HL-60 (cell line): ENCODE data around the gene DPF3.

ENCODE experiments used
- DNase-seq, 2 experiments: peaks; one replicate each; pipeline ENCODE4 v3.0.0-alpha.2; 2010 to 2020; ENCODE audit warnings: low read depth in 1 of 2, low spot score in 1 of 2
- H3K27ac ChIP-seq: fragments of 250-450 bp; sonication (Bioruptor Pico); replicated peaks from 2 replicates; pipeline ENCODE4 v1.5.1; 2020; ENCODE audit warnings: mild to moderate bottlenecking, moderate library complexity
- H3K27me3 ChIP-seq: fragments of 250-450 bp; sonication (Bioruptor Pico); 2 replicates; pipeline ENCODE4 v1.5.1; 2021; ENCODE audit warnings: mild to moderate bottlenecking, moderate library complexity; ENCODE audit not compliant: insufficient read depth, poor library complexity, severe bottlenecking
- H3K4me3 ChIP-seq: replicated peaks from 2 replicates; pipeline ENCODE4 v1.5.1; 2011; ENCODE audit warnings: mild to moderate bottlenecking, control low read depth, low read length; ENCODE audit not compliant: insufficient read depth
- GABPA ChIP-seq: IDR thresholded peaks from 2 replicates; pipeline ENCODE4 v1.6.1; 2012; ENCODE audit warnings: low read depth
- POLR2AphosphoS5 ChIP-seq: IDR thresholded peaks from 2 replicates; pipeline ENCODE4 v1.6.1; 2012; ENCODE audit warnings: low read depth
- SPI1 ChIP-seq: IDR thresholded peaks from 2 replicates; pipeline ENCODE4 v1.6.1; 2012; ENCODE audit warnings: low read depth, mild to moderate bottlenecking, borderline replicate concordance
- TF ChIP-seq, protein P1 (sequence below): IDR thresholded peaks from 2 replicates; pipeline ENCODE4 v1.6.1; 2012; ENCODE audit warnings: low read depth; ENCODE audit not compliant: insufficient replicate concordance
- TF ChIP-seq, protein P2 (sequence below): IDR thresholded peaks from one replicate; pipeline ENCODE4 v1.5.1; 2011; ENCODE audit warnings: low read length, control low read depth, inconsistent platforms; ENCODE audit not compliant: insufficient read depth

DPF3 gene

DNA sequence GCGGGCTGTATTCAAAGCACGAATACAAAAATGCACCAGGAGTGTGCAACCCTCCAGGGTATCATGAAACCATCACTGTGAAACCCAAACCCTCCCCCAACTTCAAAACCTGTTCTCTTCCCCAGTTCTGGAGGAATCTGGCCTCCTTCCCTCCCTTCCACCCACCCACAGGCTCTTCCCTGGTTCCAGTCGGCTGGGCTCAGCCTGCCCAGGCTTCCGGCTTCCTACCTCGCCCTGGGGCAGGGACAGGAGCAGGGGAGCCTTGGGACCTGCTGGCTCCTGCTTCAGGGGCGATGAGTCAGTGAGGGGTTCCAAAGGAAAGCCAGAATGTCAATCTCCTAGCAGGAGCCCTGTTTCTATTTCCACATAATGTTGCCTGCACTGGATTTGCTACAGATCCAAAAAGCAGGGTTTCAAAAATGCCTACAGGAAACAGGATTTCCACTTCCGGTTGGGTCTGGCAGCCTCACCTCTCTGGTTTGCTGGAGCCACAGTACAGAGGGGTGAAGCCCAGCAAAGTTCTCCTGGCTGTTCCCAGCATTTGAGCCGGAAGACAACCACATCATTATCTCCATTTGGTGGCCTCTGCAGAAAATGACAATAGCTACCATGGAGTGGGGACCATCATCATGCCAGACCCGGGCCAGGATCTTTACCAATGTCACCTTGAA is 278.3 kb downstream of the DPF3 start:
- Histone ChIP-seq H3K27me3 (no peaks in the 10 kb centered on the region), H3K27ac (no peak overlapping the region), H3K4me3 (no peak overlapping the region)
- no peak for TF ChIP-seq GABPA
- no peak for DNase-seq

DNA sequence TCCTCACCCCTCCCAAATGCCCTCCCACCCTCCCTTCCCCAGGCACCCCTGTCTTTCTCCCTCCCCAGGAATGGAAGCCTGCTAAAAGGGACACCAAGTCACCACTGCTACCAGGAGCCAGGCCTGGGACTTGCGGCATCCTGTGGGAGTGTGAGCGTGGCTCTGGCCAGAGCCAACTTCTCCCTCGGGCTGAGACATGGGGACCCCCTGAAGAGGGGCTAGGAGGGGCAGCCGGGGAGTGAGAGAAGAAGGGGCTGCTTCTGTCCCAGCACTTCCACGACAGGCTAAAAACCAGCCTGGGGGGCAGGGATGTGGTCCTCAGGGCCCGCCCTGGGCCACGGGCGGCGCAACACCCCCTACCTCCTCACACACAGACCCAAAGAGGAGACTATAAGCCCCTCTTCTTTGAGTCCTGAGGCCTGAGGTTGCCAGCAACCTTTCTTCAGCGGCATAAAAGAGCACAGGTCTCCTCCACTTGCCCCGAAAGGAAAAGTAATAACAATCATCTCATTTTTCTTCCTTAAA is 278.9 kb downstream of the DPF3 start:
- no peaks in the 10 kb centered on the region for H3K27me3 ChIP-seq
- TF ChIP-seq, protein P1, sequence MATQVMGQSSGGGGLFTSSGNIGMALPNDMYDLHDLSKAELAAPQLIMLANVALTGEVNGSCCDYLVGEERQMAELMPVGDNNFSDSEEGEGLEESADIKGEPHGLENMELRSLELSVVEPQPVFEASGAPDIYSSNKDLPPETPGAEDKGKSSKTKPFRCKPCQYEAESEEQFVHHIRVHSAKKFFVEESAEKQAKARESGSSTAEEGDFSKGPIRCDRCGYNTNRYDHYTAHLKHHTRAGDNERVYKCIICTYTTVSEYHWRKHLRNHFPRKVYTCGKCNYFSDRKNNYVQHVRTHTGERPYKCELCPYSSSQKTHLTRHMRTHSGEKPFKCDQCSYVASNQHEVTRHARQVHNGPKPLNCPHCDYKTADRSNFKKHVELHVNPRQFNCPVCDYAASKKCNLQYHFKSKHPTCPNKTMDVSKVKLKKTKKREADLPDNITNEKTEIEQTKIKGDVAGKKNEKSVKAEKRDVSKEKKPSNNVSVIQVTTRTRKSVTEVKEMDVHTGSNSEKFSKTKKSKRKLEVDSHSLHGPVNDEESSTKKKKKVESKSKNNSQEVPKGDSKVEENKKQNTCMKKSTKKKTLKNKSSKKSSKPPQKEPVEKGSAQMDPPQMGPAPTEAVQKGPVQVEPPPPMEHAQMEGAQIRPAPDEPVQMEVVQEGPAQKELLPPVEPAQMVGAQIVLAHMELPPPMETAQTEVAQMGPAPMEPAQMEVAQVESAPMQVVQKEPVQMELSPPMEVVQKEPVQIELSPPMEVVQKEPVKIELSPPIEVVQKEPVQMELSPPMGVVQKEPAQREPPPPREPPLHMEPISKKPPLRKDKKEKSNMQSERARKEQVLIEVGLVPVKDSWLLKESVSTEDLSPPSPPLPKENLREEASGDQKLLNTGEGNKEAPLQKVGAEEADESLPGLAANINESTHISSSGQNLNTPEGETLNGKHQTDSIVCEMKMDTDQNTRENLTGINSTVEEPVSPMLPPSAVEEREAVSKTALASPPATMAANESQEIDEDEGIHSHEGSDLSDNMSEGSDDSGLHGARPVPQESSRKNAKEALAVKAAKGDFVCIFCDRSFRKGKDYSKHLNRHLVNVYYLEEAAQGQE = no peak
- TF ChIP-seq POLR2AphosphoS5 (no peak), SPI1 (no peak), GABPA (no peak)
- TF ChIP-seq, protein P2, sequence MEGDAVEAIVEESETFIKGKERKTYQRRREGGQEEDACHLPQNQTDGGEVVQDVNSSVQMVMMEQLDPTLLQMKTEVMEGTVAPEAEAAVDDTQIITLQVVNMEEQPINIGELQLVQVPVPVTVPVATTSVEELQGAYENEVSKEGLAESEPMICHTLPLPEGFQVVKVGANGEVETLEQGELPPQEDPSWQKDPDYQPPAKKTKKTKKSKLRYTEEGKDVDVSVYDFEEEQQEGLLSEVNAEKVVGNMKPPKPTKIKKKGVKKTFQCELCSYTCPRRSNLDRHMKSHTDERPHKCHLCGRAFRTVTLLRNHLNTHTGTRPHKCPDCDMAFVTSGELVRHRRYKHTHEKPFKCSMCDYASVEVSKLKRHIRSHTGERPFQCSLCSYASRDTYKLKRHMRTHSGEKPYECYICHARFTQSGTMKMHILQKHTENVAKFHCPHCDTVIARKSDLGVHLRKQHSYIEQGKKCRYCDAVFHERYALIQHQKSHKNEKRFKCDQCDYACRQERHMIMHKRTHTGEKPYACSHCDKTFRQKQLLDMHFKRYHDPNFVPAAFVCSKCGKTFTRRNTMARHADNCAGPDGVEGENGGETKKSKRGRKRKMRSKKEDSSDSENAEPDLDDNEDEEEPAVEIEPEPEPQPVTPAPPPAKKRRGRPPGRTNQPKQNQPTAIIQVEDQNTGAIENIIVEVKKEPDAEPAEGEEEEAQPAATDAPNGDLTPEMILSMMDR = no peak
- no peak overlapping the region for H3K27ac ChIP-seq
- no peak overlapping the region for H3K4me3 ChIP-seq
- DNase-seq = no peak

DNA sequence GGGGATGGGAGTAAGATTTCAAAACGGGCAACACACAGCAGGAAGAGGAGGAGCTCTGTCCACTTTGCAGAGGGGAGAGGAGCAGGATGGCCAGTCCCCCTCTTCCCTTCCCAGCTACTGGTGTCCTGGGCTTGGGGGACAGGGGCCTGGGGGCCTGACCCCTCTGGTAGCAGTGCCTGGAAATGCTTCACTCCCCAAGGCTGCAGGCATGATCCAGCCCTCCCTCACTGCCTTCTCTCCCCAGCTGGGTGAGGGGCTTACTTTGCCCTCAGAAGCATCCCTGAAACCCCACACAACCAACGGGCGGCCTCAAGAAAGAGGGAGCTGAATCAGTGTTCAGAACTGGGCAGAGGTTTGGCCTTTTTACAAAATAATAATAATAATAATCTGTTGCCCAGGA is 279.5 kb downstream of the DPF3 start:
- no peaks in the 10 kb centered on the region for H3K27me3 ChIP-seq
- H3K4me3 ChIP-seq = no peak overlapping the region
- DNase-seq = no peak
- no peak overlapping the region for H3K27ac ChIP-seq
- no peak for TF ChIP-seq GABPA
- TF ChIP-seq SPI1 = no peak
- TF ChIP-seq, protein P2 = no peak
- TF ChIP-seq, protein P1 = no peak
- TF ChIP-seq POLR2AphosphoS5 = no peak

DNA sequence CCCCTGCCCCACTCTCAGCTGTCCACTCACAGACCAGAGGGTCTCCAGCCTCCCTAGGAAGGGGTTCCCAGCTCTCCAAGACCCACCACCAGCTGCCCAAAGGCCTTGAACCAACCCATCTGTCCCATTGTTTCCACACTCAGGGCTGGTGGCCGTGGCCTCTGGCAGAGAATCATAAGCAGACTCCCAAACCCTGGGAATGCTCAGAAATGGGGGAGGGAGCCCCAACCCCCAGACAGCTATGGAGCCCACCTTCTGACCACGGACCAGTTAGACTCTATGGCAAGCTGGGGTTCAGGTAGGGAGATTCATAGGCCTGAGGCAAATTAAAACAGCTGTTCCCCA is 280.0 kb downstream of the DPF3 start:
- Histone ChIP-seq H3K27me3 (no peaks in the 10 kb centered on the region), H3K27ac (no peak overlapping the region), H3K4me3 (no peak overlapping the region)
- TF ChIP-seq SPI1 (no peak), POLR2AphosphoS5 (no peak), GABPA (no peak)
- TF ChIP-seq, protein P2 = no peak
- TF ChIP-seq, protein P1 = no peak
- no peak for DNase-seq
